HG03439 (cell line): ENCODE measurements around the gene HBM.
"Not testable (repeated sequence)": the region's sequence is repeated elsewhere in the genome, so short reads cannot be mapped to it uniquely, and the experiment has no call there.

Experiments
- ATAC-seq: cut with Tn5 transposase; IDR thresholded peaks from one replicate; pipeline ENCODE4 v1.9.1; 2021; ENCODE audit warnings: mild to moderate bottlenecking, moderate library complexity; ENCODE audit not compliant: unreplicated experiment

HBM gene

GRCh38 chr16:167122-167690, 1.4 kb downstream of the HBM start:
- no peak for ATAC-seq

- ATAC-seq: no peak
Measured at GRCh38 chr16:168424-168823, 2.6 kb downstream of the HBM start.

GRCh38 chr16:169014-169413, 3.2 kb downstream of the HBM start:
- no peak for ATAC-seq

- ATAC-seq: not testable (repeated sequence)
Measured at GRCh38 chr16:170088-170507, 4.3 kb downstream of the HBM start.

- no peak for ATAC-seq
Measured at GRCh38 chr16:170788-171187, 5.0 kb downstream of the HBM start.

- not testable (repeated sequence) for ATAC-seq
Measured at GRCh38 chr16:172374-172941, 6.7 kb downstream of the HBM start, which contains the start of gene HBA2. TSS of gene HBA2 (plus strand) at chr16:172876. CDS start at chr16:172913, 37 bp downstream.

- not testable (repeated sequence) for ATAC-seq
Measured at GRCh38 chr16:173211-173854, 7.6 kb downstream of the HBM start.

GRCh38 chr16:173928-174769, 8.4 kb downstream of the HBM start:
- not testable (repeated sequence) for ATAC-seq

GRCh38 chr16:175011-175949, 9.5 kb downstream of the HBM start:
- ATAC-seq: no peak

GRCh38 chr16:176006-176405, 10.2 kb downstream of the HBM start:
- not testable (repeated sequence) for ATAC-seq

- ATAC-seq: not testable (repeated sequence)
Measured at GRCh38 chr16:176477-177382, 11.0 kb downstream of the HBM start, which contains the start of gene HBA1. TSS of gene HBA1 (plus strand) at chr16:176680. CDS start at chr16:176717, 37 bp downstream.

GRCh38 chr16:177394-177822, 11.6 kb downstream of the HBM start:
- ATAC-seq: no peak

GRCh38 chr16:177981-178667, 12.3 kb downstream of the HBM start:
- no peak for ATAC-seq

- ATAC-seq: no peak
Measured at GRCh38 chr16:178668-179015, 12.9 kb downstream of the HBM start.

GRCh38 chr16:179211-180092, 13.7 kb downstream of the HBM start:
- ATAC-seq: no peak

GRCh38 chr16:180101-180675, 14.4 kb downstream of the HBM start, which contains the start of gene HBQ1:
TSS of gene HBQ1 (plus strand) at chr16:180459. CDS start at chr16:180487, 28 bp downstream.
- ATAC-seq: no peak
